Peyer's patch (tissue), 4 donors: Measurements from ENCODE around the gene THSD1. TPM values are rescaled to one million over a fixed set of nuclear protein-coding genes. Genes with fewer than 3 reads are reported as not detected.

Experiments used
- small RNA-seq, 2 donors: library from RNA; depleted of rRNA; stranded (forward); fragments of <200 nt; gene quantifications; one replicate each; pipeline ENCODE3, GENCODE V24; 2016
- total RNA-seq, 4 donors: library from RNA; depleted of rRNA; stranded (reverse); fragments of >200 nt; gene quantifications; one replicate each; pipeline ENCODE4 v1.1.0, GENCODE V29; 2016

Gene THSD1
- total RNA-seq, 4 donors from 2014 or later, result 2.1 to 5.0 (median 2.5) TPM

Small RNAs within 50 kb of the gene (small RNA-seq; reads per million reads assigned to genes)
- 0 reads per million in 2 donors for gene RNY4P24

Other genes starting within 250 kb of the THSD1 start
- gene NEK3, start 246.6 kb downstream of the THSD1 start, total RNA-seq, result 10 to 100 TPM; 26.6 to 78.2 (median 36.2) TPM
- 10 to 100 TPM; 52.0 to 87.0 (median 78.7) TPM for gene VPS36, start 44.5 kb upstream of the THSD1 start, total RNA-seq
- 10 to 100 TPM in 3 of 4 donors, 1 to 10 TPM in 1; 9.8 to 38.0 (median 13.7) TPM for gene CKAP2, start 49.3 kb upstream of the THSD1 start, total RNA-seq
- gene HNRNPA1L2, start 236.3 kb upstream of the THSD1 start, total RNA-seq, result 10 to 100 TPM in 1 of 4 donors, 1 to 10 TPM in 3; 2.8 to 23.9 (median 4.6) TPM
- 10 to 100 TPM; 22.4 to 49.5 (median 27.5) TPM for gene SUGT1, start 246.7 kb upstream of the THSD1 start, total RNA-seq